T-helper 9 cell (primary cell): ENCODE measurements around the gene TRAPPC10.
"Not testable (repeated sequence)": the region's sequence is repeated elsewhere in the genome, so short reads cannot be mapped to it uniquely, and the experiment has no call there.

ENCODE experiments used
- DNase-seq: peaks from one replicate; pipeline ENCODE4 v3.0.0-alpha.2; 2020

TRAPPC10 gene

DNA sequence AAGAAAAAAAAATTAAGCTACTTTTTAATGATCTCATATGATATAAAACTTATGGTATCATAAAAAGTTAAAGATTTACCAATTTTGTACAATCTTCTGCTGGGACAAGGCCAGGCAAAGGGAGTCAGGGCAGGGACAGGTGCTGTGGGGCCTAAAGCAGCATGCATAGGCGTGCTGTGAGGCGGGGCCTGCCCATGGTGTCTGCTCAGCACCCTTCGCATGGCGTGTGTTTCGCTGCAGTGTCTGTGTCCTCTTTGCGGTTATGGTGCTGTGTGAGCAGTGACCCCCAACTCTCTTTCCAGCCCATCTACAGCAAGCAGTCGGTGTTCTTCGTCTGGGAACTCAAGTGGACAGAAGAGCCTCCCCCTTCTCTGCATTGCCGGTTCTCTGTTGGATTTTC lies 81.7 kb downstream of the TRAPPC10 start:
- no peak for DNase-seq

- no peak for DNase-seq
Measured at GRCh38 chr21:44094832-44095231, 82.7 kb downstream of the TRAPPC10 start.

DNA sequence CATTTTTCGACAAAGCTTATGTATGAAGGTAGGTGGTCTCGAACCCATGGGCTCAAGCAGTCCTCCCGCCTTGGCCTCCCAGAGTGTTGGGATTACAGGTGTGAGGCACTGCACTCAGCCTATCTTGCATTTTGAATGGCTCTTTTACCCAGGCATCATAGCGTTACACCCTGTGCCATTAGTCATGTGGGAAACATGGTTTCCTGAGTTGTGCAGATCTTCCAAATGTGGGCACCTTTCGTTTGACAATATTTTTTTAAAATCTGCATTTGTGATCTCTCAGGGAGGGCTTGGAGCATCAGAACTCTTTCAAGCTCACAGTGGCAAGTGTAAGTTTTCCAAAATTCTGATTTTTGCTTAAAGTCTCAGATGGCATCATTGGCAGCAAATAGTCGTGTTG lies 86.4 kb downstream of the TRAPPC10 start:
- DNase-seq, result not testable (repeated sequence)

DNA sequence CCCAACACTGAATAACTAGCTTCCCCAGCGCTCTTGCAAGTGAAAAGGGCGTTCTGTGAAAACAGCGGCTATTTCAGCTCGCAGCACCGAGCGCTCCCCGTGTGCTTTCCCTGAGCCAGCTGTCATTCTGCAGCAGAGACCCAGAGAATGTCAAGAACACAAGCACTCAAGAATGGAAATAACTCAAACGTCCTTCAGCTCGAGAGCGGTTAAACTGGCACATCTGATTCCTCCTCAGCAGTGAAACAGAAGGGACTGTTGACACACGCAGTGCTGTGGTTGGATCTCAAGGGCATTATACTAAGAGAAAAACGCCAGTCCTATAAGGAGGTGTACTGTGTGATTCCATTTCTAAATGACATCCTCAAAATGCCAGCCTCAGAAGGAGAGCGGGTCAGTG lies 86.9 kb downstream of the TRAPPC10 start:
- DNase-seq, result not testable (repeated sequence)

GRCh38 chr21:44107026-44107501 lies 95.0 kb downstream of the TRAPPC10 start, which contains the start of gene PWP2:
PWP2 (plus strand) TSS chr21:44107399; CDS start chr21:44107417, 18 bp downstream.
- not testable (repeated sequence) for DNase-seq

DNA sequence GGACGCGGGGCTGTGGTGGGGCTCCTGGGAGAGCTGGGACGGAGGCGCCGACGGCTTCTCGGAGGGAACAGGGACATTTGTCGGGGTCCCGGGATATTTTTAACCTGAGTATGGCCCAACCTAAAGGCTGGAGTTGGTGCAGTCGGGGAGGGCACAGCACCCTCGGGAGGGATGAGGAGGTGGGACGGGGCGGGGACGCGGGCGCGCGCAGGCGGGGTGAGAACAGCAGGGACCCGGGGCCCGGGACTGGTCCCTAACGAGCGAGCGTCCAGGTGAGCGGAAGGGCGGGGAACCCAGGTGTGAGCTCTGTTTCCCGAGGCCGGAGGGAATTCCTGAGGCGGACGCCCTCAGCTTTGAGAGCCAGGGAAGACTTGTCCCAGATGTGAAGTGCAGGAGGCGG lies 95.5 kb downstream of the TRAPPC10 start:
- not testable (repeated sequence) for DNase-seq

DNA sequence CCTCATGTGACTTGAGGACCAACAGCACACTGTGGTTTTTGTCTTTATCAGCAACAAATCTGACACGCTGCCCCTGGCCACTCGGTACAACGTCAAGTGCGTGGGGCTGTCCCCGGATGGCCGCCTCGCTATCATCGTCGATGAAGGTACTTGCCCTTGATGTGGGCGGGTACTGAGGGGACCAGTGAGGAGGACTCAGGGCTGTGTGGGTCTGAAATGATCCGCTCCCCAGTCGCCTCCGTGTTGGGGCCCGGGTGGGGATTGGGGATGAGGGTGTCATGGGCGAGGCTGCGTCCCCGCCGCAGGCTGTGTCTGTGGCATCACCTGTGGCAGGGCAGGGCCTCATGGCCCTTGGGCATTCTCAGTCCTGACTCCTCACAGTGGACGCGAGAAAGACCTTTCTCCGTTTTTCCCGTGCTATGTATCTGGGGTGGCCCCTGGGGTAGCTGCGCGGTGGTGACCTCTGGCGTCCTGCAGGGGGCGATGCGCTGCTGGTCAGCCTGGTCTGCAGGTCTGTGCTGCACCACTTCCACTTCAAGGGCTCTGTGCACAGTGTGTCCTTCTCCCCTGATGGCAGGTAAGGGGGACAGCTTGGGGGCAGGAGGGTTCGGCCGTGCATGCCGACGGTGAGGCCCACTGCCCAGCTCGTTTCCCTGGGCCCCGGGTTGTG lies 101.7 kb downstream of the TRAPPC10 start:
- DNase-seq, result not testable (repeated sequence)

- not testable (repeated sequence) for DNase-seq
Measured at GRCh38 chr21:44122131-44122530, 110.0 kb downstream of the TRAPPC10 start.

DNA sequence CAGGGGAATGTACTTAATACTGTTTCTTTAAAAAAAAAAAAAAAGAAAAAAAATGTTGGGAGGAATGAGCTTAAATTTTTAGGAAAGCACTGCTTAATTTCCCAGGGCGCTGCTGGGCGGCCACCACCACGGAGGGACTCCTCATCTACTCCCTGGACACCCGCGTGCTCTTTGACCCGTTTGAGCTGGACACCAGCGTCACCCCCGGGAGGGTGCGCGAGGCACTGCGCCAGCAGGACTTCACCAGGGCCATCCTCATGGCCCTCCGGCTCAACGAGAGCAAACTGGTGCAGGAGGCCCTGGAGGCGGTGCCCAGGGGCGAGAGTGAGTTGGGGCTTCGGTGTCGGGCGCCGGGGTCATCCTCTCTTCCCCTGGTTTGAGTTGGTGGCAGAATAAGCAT lies 115.7 kb downstream of the TRAPPC10 start:
- not testable (repeated sequence) for DNase-seq

DNA sequence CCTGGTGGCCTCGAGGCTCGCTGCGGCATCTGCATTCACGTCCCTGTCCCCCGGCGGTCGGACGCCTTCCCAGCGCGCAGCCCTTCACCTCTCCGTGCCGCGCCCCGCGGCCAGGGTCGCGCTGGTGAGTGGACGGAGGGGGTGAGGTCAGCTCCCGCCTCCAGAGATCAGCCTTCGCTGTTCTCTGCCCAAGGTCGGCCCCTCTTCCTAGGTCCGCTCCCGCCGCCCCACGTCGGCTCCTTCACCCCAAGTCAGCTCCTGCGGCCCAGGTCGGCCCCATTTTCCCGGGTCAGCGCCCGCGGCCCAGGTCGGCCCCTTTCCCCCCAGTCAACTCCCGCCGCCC lies 121.6 kb downstream of the TRAPPC10 start:
- not testable (repeated sequence) for DNase-seq

GRCh38 chr21:44134732-44135131 lies 122.6 kb downstream of the TRAPPC10 start:
- DNase-seq, result not testable (repeated sequence)

- DNase-seq, result not testable (repeated sequence)
Measured at GRCh38 chr21:44138039-44138438, 125.9 kb downstream of the TRAPPC10 start.

GRCh38 chr21:44139787-44140551 lies 127.9 kb downstream of the TRAPPC10 start:
- DNase-seq, result not testable (repeated sequence)

DNA sequence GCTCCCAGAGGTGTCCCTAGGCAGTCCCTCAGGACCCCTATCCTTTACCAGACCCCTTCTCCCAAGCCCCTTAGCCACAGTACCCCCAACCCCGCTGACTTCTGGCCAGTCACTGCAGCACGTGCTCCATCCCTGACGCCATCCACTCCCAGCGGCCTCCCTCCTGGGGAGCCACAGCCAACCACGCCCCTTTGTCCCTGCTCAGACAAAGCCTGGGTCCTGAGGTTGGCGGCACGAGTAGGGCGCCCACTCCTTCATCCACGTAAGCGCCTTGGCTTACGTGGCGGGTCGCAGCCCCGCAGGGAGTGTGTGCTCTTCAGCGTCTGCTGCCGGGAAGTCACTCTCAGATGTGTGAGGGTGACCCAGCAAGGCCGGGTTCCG lies 128.4 kb downstream of the TRAPPC10 start:
- DNase-seq, result not testable (repeated sequence)

DNA sequence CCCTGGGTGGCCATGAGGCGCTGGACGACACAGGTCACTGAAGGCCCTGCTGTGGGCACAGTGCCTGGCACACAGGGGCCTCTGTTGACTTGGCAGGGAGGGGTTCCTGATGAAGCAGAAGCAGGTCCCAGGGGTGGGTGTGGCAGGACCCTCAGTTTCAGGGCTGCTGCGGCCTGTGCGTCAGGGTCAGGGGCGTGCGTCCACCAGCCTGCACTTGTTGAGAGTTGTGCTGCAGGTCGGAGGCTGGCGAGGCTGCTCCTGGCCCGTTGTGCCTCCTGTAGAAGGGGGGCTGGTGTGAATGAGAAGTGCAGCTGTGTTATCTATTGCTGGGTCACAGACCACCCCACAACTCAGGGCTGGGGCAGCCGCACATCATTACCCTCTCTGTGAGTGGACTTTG lies 130.4 kb downstream of the TRAPPC10 start:
- DNase-seq, result not testable (repeated sequence)

DNA sequence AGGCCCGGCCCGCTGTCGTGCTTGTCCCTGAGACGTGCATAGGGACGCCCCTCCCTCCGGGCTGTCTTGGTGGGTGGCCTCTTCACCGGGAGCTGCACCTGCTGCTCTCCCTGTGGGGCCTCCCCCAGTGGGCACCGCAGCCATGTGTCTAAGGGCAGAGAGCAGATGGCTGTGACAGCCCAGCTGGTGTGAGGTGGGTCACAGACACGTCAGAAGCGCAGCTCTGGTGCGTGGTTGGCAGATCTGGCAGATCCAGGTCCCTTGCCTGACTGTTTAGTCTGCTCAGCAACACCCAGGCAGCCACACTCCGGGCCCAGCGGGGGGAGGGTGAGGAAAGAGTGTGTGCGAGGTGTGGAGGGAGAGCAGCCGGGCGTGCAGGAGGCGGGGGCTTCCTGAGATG lies 131.3 kb downstream of the TRAPPC10 start:
- not testable (repeated sequence) for DNase-seq

DNA sequence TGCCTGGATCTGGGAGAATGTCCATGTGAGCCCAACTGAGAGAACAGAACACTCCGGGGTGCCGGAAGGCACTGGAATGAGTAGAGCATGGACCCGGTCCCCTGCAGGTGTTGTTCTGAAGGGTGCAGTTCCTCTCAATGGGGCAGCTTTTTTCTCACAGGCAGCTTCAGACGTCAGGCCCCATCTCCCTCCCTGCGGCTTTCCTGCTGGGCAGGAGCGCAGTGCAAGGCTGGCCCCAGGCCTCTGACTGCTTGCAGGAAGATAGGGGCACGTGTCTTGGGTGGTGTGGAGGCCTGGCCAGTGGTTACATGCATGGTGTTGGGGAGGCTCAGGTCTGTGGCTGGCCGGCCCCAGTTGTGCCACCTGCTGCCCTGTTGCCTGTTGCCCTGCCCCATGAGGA lies 131.9 kb downstream of the TRAPPC10 start:
- not testable (repeated sequence) for DNase-seq

DNA sequence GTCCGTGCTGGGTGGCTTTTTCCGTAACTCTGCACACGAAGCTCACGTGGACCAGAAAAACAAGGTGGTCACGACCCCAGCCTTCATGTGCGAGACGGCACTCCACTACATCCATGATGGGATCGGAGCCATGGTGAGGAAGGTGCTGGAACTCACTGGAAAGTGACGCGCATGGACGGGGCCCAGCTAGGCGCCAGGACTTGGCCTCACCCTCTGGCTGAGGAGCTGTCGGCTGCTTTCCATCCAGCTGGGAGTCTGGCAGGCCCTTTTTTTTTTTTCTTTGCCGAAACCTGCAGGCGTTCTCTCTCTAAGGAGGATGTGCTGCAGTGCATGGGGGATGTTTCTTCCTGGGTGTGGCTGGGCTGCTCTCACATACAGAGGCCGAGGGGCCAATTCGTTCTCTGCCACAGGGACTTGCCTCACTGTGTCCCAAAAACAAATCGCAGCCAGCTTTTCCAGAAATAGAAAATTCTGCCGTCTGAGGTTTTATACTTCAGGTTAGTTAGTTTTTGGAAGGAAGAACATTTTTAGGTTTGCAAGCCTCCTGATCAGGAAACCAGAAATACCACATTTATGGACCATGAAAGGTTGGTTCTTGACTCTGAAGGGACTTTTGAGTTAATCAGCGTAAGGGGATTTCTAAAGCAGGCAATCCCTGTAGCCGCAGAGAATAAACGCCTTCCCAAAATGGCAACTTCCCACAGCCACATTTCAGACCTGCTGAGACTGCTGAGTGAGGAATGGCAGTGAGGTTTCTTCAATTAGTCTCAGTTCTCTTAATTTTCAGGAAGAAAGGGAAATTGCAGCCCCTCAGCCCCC lies 132.9 kb downstream of the TRAPPC10 start:
- not testable (repeated sequence) for DNase-seq

DNA sequence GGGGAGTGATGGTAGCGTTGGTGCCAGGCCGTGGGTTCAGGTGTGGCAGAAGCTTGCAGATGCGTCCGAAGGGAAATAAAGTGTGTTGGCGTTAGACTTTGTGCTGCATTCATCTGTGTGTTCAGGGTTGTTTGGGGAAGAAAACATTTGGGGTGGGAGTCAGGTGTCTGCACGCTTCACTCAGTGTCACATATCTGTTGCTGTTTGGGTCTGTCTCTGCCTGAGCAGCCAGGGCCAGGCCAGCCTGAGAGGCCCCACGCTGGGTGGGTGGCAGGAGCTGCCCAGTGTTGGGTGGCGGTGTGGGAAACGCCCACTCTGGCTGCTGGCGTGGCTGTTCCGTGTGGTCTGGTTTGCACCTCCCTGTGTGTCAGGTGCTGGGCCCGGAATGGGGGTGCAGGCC lies 133.5 kb downstream of the TRAPPC10 start:
- not testable (repeated sequence) for DNase-seq

GRCh38 chr21:44147108-44147507 lies 135.0 kb downstream of the TRAPPC10 start:
- DNase-seq, result not testable (repeated sequence)

DNA sequence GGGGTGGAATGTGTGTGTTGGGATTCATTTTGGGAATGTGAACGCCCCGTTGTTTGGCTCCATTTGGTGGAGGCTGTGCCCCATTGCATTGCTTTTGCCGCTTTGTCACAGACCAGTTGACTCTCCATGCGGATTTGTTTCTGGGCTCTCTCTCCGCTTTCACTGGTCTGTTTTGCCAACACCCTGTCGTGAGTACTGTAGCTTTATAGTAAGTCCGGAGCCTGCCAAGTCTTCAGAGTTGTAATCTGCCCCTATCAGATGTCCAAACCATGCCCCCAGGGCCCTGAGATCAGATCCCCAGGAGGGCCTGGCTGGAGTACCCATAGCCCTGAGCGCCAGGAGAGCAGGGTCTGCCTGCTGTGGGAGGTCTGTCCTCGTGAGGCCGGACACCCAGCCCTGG lies 138.1 kb downstream of the TRAPPC10 start:
- not testable (repeated sequence) for DNase-seq

- not testable (repeated sequence) for DNase-seq
Measured at GRCh38 chr21:44153214-44153888, 141.2 kb downstream of the TRAPPC10 start.

DNA sequence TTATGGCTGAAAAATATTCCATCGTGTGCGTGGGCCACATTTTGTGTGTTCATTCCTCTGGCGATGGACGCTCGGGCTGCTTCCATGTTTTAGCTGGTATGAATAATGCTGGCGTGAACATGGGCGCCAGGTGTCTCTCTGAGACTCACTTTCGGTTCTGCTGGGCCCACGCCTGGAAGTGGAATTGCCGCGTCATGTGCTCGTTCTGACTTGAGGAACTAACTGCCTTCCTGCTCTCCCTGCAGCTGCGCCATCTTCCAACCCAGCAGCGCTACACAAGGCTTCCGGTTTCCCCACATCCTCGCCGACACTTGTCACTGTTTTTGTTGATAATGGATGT lies 141.8 kb downstream of the TRAPPC10 start:
- DNase-seq, result not testable (repeated sequence)
